Measurements from ENCODE around the gene FAM177B.

DNA sequence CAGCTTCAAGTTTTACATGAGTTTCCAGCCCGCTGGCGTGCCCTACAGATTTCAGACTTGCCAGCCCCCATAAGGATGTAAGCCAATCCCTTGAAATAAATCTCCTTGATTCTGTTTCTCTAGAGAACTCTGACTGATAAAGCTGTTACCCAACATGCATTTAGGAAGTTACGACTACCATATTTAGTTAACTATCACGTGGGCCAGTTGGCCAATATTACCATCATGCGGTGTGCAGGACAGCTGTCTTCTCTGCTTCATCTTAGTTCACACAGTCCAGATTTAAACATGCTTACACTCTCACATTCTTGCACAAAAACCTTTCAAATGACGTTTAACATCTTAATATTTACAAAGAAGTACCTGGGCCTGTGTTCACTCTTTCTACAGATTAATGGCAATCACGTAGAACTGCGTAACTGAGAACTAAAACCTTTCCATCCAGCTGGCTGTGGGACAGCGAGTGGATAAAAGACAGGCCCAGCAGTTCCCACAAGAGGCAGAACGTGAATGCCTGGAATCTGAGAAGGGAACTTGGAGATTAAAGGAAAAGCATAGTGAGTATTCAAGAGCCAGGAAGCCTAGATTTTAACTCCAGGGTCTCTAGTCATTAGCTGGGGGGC is 20.8 kb downstream of the FAM177B start:
- TF ChIP-seq EZH2 (optimal IDR thresholded peaks at IDR 0.05; ENCODE audit: low read depth, low read length), result no peak
- TF ChIP-seq, protein P1, sequence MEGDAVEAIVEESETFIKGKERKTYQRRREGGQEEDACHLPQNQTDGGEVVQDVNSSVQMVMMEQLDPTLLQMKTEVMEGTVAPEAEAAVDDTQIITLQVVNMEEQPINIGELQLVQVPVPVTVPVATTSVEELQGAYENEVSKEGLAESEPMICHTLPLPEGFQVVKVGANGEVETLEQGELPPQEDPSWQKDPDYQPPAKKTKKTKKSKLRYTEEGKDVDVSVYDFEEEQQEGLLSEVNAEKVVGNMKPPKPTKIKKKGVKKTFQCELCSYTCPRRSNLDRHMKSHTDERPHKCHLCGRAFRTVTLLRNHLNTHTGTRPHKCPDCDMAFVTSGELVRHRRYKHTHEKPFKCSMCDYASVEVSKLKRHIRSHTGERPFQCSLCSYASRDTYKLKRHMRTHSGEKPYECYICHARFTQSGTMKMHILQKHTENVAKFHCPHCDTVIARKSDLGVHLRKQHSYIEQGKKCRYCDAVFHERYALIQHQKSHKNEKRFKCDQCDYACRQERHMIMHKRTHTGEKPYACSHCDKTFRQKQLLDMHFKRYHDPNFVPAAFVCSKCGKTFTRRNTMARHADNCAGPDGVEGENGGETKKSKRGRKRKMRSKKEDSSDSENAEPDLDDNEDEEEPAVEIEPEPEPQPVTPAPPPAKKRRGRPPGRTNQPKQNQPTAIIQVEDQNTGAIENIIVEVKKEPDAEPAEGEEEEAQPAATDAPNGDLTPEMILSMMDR (IDR thresholded peaks at IDR 0.05; ENCODE audit: low read length), result no peak
- TF ChIP-seq EZH2phosphoT487 (IDR thresholded peaks at IDR 0.05; ENCODE audit: low read length), result no peak
